HL-60 (cell line): Measurements from ENCODE around the gene EPHA4.
A peak's percentile ranks its signal among the peaks of the same experiment; 100 is the strongest.
"Not testable (repeated sequence)": the region's sequence is repeated elsewhere in the genome, so short reads cannot be mapped to it uniquely, and the experiment has no call there.

Experiments
- DNase-seq, 2 experiments: peaks; one replicate each; pipeline ENCODE4 v3.0.0-alpha.2; 2010 to 2020; ENCODE audit warnings: low read depth in 1 of 2, low spot score in 1 of 2
- H3K27ac ChIP-seq: fragments of 250-450 bp; sonication (Bioruptor Pico); replicated peaks from 2 replicates; pipeline ENCODE4 v1.5.1; 2020; ENCODE audit warnings: mild to moderate bottlenecking, moderate library complexity
- H3K27me3 ChIP-seq: fragments of 250-450 bp; sonication (Bioruptor Pico); 2 replicates; pipeline ENCODE4 v1.5.1; 2021; ENCODE audit warnings: mild to moderate bottlenecking, moderate library complexity; ENCODE audit not compliant: insufficient read depth, poor library complexity, severe bottlenecking
- H3K4me3 ChIP-seq: replicated peaks from 2 replicates; pipeline ENCODE4 v1.5.1; 2011; ENCODE audit warnings: mild to moderate bottlenecking, control low read depth, low read length; ENCODE audit not compliant: insufficient read depth
- CTCF ChIP-seq: IDR thresholded peaks from one replicate; pipeline ENCODE4 v1.5.1; 2011; ENCODE audit warnings: low read length, control low read depth, inconsistent platforms; ENCODE audit not compliant: insufficient read depth
- GABPA ChIP-seq: IDR thresholded peaks from 2 replicates; pipeline ENCODE4 v1.6.1; 2012; ENCODE audit warnings: low read depth
- POLR2AphosphoS5 ChIP-seq: IDR thresholded peaks from 2 replicates; pipeline ENCODE4 v1.6.1; 2012; ENCODE audit warnings: low read depth
- REST ChIP-seq: IDR thresholded peaks from 2 replicates; pipeline ENCODE4 v1.6.1; 2012; ENCODE audit warnings: low read depth; ENCODE audit not compliant: insufficient replicate concordance
- SPI1 ChIP-seq: IDR thresholded peaks from 2 replicates; pipeline ENCODE4 v1.6.1; 2012; ENCODE audit warnings: low read depth, mild to moderate bottlenecking, borderline replicate concordance

Gene EPHA4

GRCh38 chr2:221511325-221511724 is 60.8 kb downstream of the EPHA4 start:
- DNase-seq = peak in 1 of 2 experiments; percentile 46
- peak; percentile 97 for TF ChIP-seq SPI1
- peak; percentile 91 for TF ChIP-seq GABPA

DNA sequence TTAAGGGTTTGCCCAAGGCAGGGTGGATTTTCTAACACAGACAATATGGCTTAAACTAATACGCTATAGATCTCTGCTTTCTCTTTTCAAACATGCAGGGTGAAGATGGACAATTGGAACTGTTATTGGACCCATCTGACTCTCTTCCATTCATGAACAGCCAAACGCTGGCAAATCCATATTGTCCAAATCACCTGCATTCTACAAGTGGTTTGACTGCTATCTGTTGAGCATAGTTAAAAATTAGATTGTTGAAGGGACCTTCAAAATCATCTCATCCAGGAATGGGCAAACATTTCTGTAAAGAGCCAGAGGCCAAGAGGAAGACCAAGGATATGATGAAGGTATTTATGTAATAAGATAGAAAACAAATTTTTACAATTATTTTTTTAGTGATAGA is 65.6 kb downstream of the EPHA4 start:
- DNase-seq = no peak
- Histone ChIP-seq H3K27ac (no peak overlapping the region), H3K27me3 (no peaks in the 10 kb centered on the region), H3K4me3 (no peak overlapping the region)
- TF ChIP-seq REST (no peak), POLR2AphosphoS5 (no peak), CTCF (no peak), SPI1 (no peak), GABPA (no peak)

More at GRCh38 chr2:221511325-221511724, 60.8 kb downstream of the EPHA4 start:
- H3K27ac ChIP-seq, H3K27me3 ChIP-seq, H3K4me3 ChIP-seq: not testable (repeated sequence)

DNA sequence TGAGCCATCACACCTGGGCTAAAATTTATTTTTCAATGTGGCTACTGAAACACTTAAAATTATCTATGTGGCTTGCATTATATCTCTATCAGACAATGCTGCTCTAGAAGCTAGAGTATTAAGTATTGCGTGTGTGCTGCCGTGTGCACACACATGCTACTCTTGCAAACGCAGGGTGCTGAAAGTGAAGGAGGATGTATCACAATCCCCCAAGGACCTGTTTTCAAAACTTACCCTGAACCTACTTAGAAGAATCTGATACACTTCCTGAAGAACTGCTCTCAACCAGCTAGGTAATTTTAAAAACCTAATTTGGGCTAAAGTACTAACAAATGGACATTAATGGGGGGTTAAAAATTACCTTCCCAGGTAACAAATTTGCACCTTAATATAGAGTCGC is 66.5 kb downstream of the EPHA4 start:
- DNase-seq = no peak
- Histone ChIP-seq H3K4me3 (no peak overlapping the region), H3K27ac (no peak overlapping the region), H3K27me3 (no peaks in the 10 kb centered on the region)
- TF ChIP-seq POLR2AphosphoS5 = no peak
- TF ChIP-seq REST = no peak
- no peak for TF ChIP-seq CTCF
- no peak for TF ChIP-seq SPI1
- no peak for TF ChIP-seq GABPA

GRCh38 chr2:221504905-221505304 is 67.2 kb downstream of the EPHA4 start:
- Histone ChIP-seq H3K27me3 (no peaks in the 10 kb centered on the region), H3K4me3 (no peak overlapping the region), H3K27ac (no peak overlapping the region)
- TF ChIP-seq POLR2AphosphoS5 (no peak), REST (no peak), CTCF (no peak), SPI1 (no peak), GABPA (no peak)
- DNase-seq = no peak
